Spleen (tissue), 11 donors: ENCODE measurements around the gene HOTAIR. TPM values are rescaled to one million over a fixed set of nuclear protein-coding genes. Genes with fewer than 3 reads are reported as not detected.

Experiments used
- DNase-seq: peaks from one replicate; pipeline ENCODE4 v3.0.0-alpha.2; 2020
- H3K27ac ChIP-seq, 8 donors: fragments of 200-600 bp; sonication (generic) in 7 of 8; 1 replicate in 4 of 8; 2 replicates in 4 of 8; pipeline versions ENCODE4 v1.5.0 to v1.8.0; 2016 to 2021; ENCODE audit warnings: inconsistent platforms in 4 of 8, mild to moderate bottlenecking in 4 of 8, moderate library complexity in 1 of 8
- H3K27me3 ChIP-seq, 7 donors: fragments of 200-600 bp; sonication (generic) in 6 of 7; replicated peaks in 1 of 7; 1 replicate in 4 of 7; 2 replicates in 3 of 7; pipeline versions ENCODE4 v1.5.0 to v1.8.0; 2016 to 2021; ENCODE audit warnings: inconsistent platforms in 3 of 7, mild to moderate bottlenecking in 1 of 7
- H3K36me3 ChIP-seq, 6 donors: fragments of 200-600 bp; sonication (generic) in 5 of 6; 1 replicate in 4 of 6; 2 replicates in 2 of 6; pipeline versions ENCODE4 v1.5.0 to v1.8.0; 2016 to 2021; ENCODE audit warnings: inconsistent platforms in 2 of 6
- H3K4me1 ChIP-seq, 6 donors: fragments of 200-600 bp; sonication (generic) in 5 of 6; 1 replicate in 3 of 6; 2 replicates in 3 of 6; pipeline versions ENCODE4 v1.5.0 to v1.8.0; 2016 to 2021; ENCODE audit warnings: inconsistent platforms in 3 of 6
- H3K4me3 ChIP-seq, 8 donors: fragments of 200-600 bp; sonication (generic) in 7 of 8; 1 replicate in 4 of 8; 2 replicates in 4 of 8; pipeline versions ENCODE4 v1.5.0 to v1.8.0; 2016 to 2021; ENCODE audit warnings: inconsistent platforms in 4 of 8, mild to moderate bottlenecking in 4 of 8, moderate library complexity in 2 of 8
- H3K9me3 ChIP-seq, 8 donors: fragments of 200-600 bp; sonication (generic) in 7 of 8; 1 replicate in 4 of 8; 2 replicates in 4 of 8; pipeline versions ENCODE4 v1.5.0 to v1.8.0; 2016 to 2021; ENCODE audit warnings: inconsistent platforms in 4 of 8
- POLR2A ChIP-seq, 3 donors: fragments of 450-650 bp; IDR thresholded peaks; one replicate each; pipeline ENCODE4 v1.5.1; 2017; ENCODE audit warnings: antibody characterized with exemption in 3 of 3, mild to moderate bottlenecking in 1 of 3
- POLR2AphosphoS5 ChIP-seq, 3 donors: sonication (generic); formaldehyde crosslinking; IDR thresholded peaks; one replicate each; pipeline ENCODE4 v1.5.1; 2017; ENCODE audit warnings: antibody characterized with exemption in 3 of 3
- WGBS, 5 donors: extraction: QIAGEN DNeasy Blood & Tissue Kit in 3 of 5; methylation state at CpG; one replicate each; pipeline versions ENCODE4 v1.1.5 to v1.1.7; 2013 to 2018; 5-methylcytosine and 5-hydroxymethylcytosine counted together
- intact Hi-C: fragments of 100-400 bp; cut with DNase I; formaldehyde crosslinking; loops from one replicate; pipeline ENCODE4 v1.15.0; 2023; ENCODE audit warnings: low total_unique reads
- polyA plus RNA-seq, 3 donors: library from polyadenylated mRNA; stranded (reverse); fragments of 200-250 nt; gene quantifications; one replicate each; pipeline ENCODE4 v1.2.1, GENCODE V29; 2013
- total RNA-seq, 7 donors: library from RNA; depleted of rRNA in 3 of 7; stranded (reverse); fragments of >200 nt in 3 of 7; fragmentation: NEBNext Ultra II Directional in 4 of 7; extraction: Animal tissue kit (Norgen Biotek cat#: 25700) in 4 of 7; gene quantifications; one replicate each; pipeline versions ENCODE4 v1.1.0 to v1.2.1, GENCODE V29; 2016 to 2021
- TF ChIP-seq, protein P1 (sequence below), 11 experiments: fragments of 200-600 bp in 7 of 11; fragments of 450-650 bp in 4 of 11; sonication (generic) in 4 of 11; IDR thresholded peaks in 8 of 11; conservative IDR thresholded peaks in 3 of 11; 1 replicate in 7 of 11; 2 replicates in 4 of 11; pipeline versions ENCODE4 v1.4.0 to v1.8.0; 2016 to 2021; ENCODE audit warnings: antibody characterized with exemption in 11 of 11, inconsistent platforms in 4 of 11, mild to moderate bottlenecking in 1 of 11
- donor health status: healthy with polysubstance abuse.
- donor health status: DM: no; HTN: no; CAD: no; lungs with moderate emphysema.
- donor health status: DM: no; HTN: no; CAD: no.
- donor health status: Bipolar disorder and iron deficiency.
- donor health status: healthy.
- donor health status: DM: no; HTN: no; CAD: no.
- donor health status: DM: yes; HTN: yes; CAD: no.

Gene HOTAIR
- total and polyA plus RNA-seq, 10 donors: not detected

DNA sequence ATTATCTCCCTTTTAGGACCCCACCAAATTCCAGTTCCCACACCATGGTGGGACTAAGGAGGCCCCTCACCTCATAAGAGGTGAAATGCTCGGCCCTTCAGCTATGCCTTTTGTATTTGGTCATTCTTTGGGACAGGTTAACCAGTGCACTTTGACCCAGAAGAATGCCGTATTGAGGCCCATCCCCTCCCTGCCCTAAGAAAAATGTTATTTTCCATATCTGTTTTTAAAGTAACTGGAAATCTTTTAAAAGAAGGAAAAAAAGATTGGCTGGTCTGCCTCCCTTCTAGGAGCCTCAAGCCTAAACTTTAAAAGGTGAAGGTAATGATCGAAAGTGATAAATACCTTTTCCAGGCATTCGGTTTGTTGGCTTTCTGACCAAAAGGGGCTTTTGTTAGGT lies 41.8 kb downstream of the HOTAIR start:
- intact Hi-C loops: no loop called here
- peaks cover 16 to 100% (median 93%) of the 10 kb centered on the region in 7 donors for H3K27me3 ChIP-seq
- H3K4me3 ChIP-seq: no peak overlapping the region
- no peaks in the 10 kb centered on the region for H3K36me3 ChIP-seq
- DNase-seq: no peak
- WGBS, 5 donors: 26 to 33% (median 31%) methylated on average over 4 of the region's 4 CpGs
- no peak overlapping the region for H3K27ac ChIP-seq
- H3K4me1 ChIP-seq: peaks cover 0 to 12% (median 7%) of the 10 kb centered on the region in 6 donors
- H3K9me3 ChIP-seq: no peaks in the 10 kb centered on the region
- TF ChIP-seq POLR2AphosphoS5 (IDR thresholded peaks at IDR 0.05) (no peak), POLR2A (IDR thresholded peaks at IDR 0.05) (no peak)
- TF ChIP-seq, protein P1, sequence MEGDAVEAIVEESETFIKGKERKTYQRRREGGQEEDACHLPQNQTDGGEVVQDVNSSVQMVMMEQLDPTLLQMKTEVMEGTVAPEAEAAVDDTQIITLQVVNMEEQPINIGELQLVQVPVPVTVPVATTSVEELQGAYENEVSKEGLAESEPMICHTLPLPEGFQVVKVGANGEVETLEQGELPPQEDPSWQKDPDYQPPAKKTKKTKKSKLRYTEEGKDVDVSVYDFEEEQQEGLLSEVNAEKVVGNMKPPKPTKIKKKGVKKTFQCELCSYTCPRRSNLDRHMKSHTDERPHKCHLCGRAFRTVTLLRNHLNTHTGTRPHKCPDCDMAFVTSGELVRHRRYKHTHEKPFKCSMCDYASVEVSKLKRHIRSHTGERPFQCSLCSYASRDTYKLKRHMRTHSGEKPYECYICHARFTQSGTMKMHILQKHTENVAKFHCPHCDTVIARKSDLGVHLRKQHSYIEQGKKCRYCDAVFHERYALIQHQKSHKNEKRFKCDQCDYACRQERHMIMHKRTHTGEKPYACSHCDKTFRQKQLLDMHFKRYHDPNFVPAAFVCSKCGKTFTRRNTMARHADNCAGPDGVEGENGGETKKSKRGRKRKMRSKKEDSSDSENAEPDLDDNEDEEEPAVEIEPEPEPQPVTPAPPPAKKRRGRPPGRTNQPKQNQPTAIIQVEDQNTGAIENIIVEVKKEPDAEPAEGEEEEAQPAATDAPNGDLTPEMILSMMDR (IDR thresholded peaks at IDR 0.05 in 8 of 11, conservative IDR thresholded peaks at IDR 0.05 in 3 of 11): no peak

DNA sequence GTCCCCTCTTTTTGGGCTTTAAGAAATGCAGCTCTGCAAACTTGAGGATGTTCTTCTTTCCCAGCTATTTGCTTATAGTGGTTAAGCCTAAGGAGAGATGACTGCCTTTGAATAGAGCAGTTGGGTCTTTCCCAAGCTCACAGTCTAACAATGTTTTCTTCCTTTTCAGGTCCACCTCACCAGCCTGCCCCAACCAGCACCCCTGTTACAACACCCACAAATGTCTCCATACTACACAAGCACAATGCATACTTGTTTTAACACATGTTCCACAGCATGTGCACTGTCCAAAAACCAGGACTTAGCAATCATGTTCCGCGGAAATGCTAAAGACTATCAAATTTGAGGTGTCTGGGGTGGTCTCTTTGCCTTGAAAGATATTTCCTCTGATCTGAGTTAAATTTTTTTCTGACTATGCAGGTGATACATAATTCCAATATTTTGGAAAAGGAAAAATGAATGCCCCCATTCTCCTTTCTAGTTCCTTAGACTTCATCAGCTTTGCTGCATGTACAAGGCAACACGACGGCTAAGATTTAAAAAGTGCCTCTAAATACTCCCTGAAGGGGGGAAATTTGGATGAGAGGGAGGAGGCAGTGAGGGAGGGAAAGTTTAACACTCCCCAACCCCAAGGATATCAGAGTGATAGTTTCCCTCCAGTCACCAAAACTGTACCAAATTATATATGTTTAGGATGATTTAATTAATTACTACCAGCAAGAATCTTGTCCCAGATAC lies 42.7 kb downstream of the HOTAIR start:
- DNase-seq: no peak
- peaks cover 11 to 100% (median 93%) of the 10 kb centered on the region in 7 donors for H3K27me3 ChIP-seq
- H3K4me3 ChIP-seq: no peak overlapping the region
- no peak overlapping the region for H3K27ac ChIP-seq
- H3K36me3 ChIP-seq: no peaks in the 10 kb centered on the region
- intact Hi-C loops: no loop called here
- 29 to 40% (median 32%) methylated on average over 4 of the region's 4 CpGs for WGBS, 5 donors
- TF ChIP-seq POLR2A (IDR thresholded peaks at IDR 0.05) (no peak), POLR2AphosphoS5 (IDR thresholded peaks at IDR 0.05) (no peak)
- TF ChIP-seq, protein P1 (IDR thresholded peaks at IDR 0.05 in 8 of 11, conservative IDR thresholded peaks at IDR 0.05 in 3 of 11): no peak
- H3K4me1 ChIP-seq: peaks cover 0 to 12% (median 7%) of the 10 kb centered on the region in 6 donors
- no peaks in the 10 kb centered on the region for H3K9me3 ChIP-seq

DNA sequence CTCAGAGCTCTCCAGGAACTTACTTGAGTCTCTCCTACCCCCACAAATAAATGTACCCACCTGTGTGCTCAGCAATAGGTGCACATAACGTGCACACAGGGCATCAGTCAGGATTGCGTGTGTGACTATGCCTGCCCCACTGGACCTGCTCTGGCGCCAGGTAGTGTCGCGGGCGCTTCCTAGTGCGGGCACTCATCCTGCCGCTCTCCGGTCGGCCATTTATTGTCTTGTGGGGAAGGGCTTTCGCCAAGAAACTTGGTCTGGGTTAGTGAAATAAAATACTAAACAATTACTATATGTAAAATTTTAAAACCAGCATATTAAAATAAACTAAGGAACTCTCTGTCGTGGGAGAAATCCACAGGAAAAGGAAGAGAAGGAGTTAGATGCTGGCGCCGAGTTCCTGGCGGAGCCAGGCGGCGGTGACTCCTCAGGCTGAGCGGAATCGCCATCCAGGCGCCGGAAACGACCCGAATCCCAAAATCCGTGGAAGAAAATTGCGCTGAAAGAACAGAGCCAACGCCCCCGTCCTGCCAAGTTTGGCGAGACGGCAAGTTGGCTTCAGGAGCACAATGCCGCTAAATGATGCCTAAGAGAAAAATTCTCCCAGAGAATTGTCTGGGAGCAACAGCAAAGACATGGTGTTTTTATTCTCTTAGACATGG lies 44.0 kb downstream of the HOTAIR start:
- WGBS, 5 donors: 6 to 13% (median 9%) methylated on average over 30 of the region's 30 CpGs
- no peaks in the 10 kb centered on the region for H3K36me3 ChIP-seq
- H3K9me3 ChIP-seq: no peaks in the 10 kb centered on the region
- H3K4me3 ChIP-seq: no peak overlapping the region
- peaks cover 0 to 8% (median 6%) of the 10 kb centered on the region in 6 donors for H3K4me1 ChIP-seq
- TF ChIP-seq, protein P1 (IDR thresholded peaks at IDR 0.05 in 8 of 11, conservative IDR thresholded peaks at IDR 0.05 in 3 of 11): no peak
- TF ChIP-seq POLR2AphosphoS5 (IDR thresholded peaks at IDR 0.05): no peak
- TF ChIP-seq POLR2A (IDR thresholded peaks at IDR 0.05): no peak
- intact Hi-C loops: no loop called here
- no peak for DNase-seq
- H3K27me3 ChIP-seq: peaks cover 8 to 100% (median 93%) of the 10 kb centered on the region in 7 donors
- no peak overlapping the region for H3K27ac ChIP-seq

DNA sequence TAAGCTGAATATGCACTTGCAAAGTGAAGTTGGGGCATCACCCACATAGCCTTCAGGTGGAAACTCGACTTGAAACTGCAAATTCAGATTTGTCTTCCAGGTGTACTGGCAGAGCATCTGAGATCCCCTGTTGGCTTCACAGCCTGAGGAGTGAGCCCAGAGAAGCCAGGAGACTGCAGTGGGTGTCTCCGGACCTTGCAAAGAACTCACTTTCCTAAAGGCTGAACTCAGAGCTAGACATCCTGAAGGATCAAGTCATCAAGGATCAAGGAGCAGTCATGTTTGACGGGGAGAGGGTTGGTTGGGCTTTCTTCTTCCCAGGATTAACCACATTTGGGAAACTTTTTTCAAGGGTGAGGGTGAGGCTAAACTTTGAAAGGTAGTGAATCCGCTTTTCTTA lies 45.2 kb downstream of the HOTAIR start:
- no peak overlapping the region for H3K4me3 ChIP-seq
- H3K27me3 ChIP-seq: peaks cover 6 to 100% (median 93%) of the 10 kb centered on the region in 7 donors
- no peaks in the 10 kb centered on the region for H3K36me3 ChIP-seq
- H3K27ac ChIP-seq: no peak overlapping the region
- intact Hi-C loops: no loop called here
- no peaks in the 10 kb centered on the region for H3K9me3 ChIP-seq
- DNase-seq: no peak
- TF ChIP-seq, protein P1 (IDR thresholded peaks at IDR 0.05 in 8 of 11, conservative IDR thresholded peaks at IDR 0.05 in 3 of 11): no peak
- TF ChIP-seq POLR2A (IDR thresholded peaks at IDR 0.05) (no peak), POLR2AphosphoS5 (IDR thresholded peaks at IDR 0.05) (no peak)
- no peaks in the 10 kb centered on the region for H3K4me1 ChIP-seq
- 8 to 26% (median 15%) methylated on average over 4 of the region's 4 CpGs for WGBS, 5 donors
